Cerebellar cortex (tissue), 1 donor: ENCODE results near the gene DVL1.
"Not testable (repeated sequence)": the region's sequence is repeated elsewhere in the genome, so short reads cannot be mapped to it uniquely, and the experiment has no call there.

ENCODE experiments used
- DNase-seq: peaks from one replicate; pipeline ENCODE4 v3.0.0-alpha.2; 2015; ENCODE audit warnings: low spot score

Gene DVL1

GRCh38 chr1:1324524-1325287 lies 24.5 kb downstream of the DVL1 start, which contains the start of the genes CPTP and INTS11:
CPTP (plus strand) TSS chr1:1324802; CDS start chr1:1326911, 2,109 bp downstream.
INTS11 (minus strand) TSS chr1:1324660; CDS start chr1:1324608, 52 bp downstream.
- peak; percentile 85 for DNase-seq

GRCh38 chr1:1324084-1324523 lies 25.1 kb downstream of the DVL1 start:
- no peak for DNase-seq

- DNase-seq = no peak
These were observed 26.3 kb downstream of the DVL1 start for GRCh38 chr1:1322952-1323351.

GRCh38 chr1:1322418-1322817 lies 26.8 kb downstream of the DVL1 start:
- DNase-seq = no peak

- DNase-seq = no peak
These were observed 27.7 kb downstream of the DVL1 start for GRCh38 chr1:1321477-1321876.

- DNase-seq = no peak
These were observed 28.4 kb downstream of the DVL1 start for GRCh38 chr1:1320666-1321448.

GRCh38 chr1:1319646-1319941 lies 29.6 kb downstream of the DVL1 start:
- no peak for DNase-seq

- DNase-seq = no peak
These were observed 30.2 kb downstream of the DVL1 start for GRCh38 chr1:1318777-1319645.

GRCh38 chr1:1318131-1318652 lies 31.0 kb downstream of the DVL1 start:
- no peak for DNase-seq

- DNase-seq = no peak
These were observed 31.8 kb downstream of the DVL1 start for GRCh38 chr1:1317420-1317819.

GRCh38 chr1:1316199-1316598 lies 33.0 kb downstream of the DVL1 start:
- DNase-seq = not testable (repeated sequence)

GRCh38 chr1:1315435-1315954 lies 33.7 kb downstream of the DVL1 start:
- no peak for DNase-seq

GRCh38 chr1:1314678-1315335 lies 34.4 kb downstream of the DVL1 start:
- DNase-seq = no peak

- no peak for DNase-seq
These were observed 35.0 kb downstream of the DVL1 start for GRCh38 chr1:1314237-1314586.

GRCh38 chr1:1313500-1314236 lies 35.5 kb downstream of the DVL1 start:
- no peak for DNase-seq

GRCh38 chr1:1312450-1313314 lies 36.5 kb downstream of the DVL1 start:
- DNase-seq = no peak

- no peak for DNase-seq
These were observed 37.8 kb downstream of the DVL1 start for GRCh38 chr1:1311107-1312104.

GRCh38 chr1:1310476-1311053 lies 38.7 kb downstream of the DVL1 start:
- DNase-seq = no peak
